Fibroblast of lung (primary cell): ENCODE data around the gene CDYL2. TPM values are rescaled to one million over a fixed set of nuclear protein-coding genes. Genes with fewer than 3 reads are reported as not detected.

Experiments
- DNase-seq, 2 donors: peaks; one replicate each; pipeline versions ENCODE4 v3.0.0 to v3.0.0-alpha.2; 2010; ENCODE audit warnings: low read depth in 2 of 2
- H2AFZ ChIP-seq: 2 replicates; pipeline ENCODE4 v1.5.1; 2012; ENCODE audit warnings: low read length, control low read depth, inconsistent platforms
- H3K27ac ChIP-seq: 2 replicates; pipeline ENCODE4 v1.5.1; 2011; ENCODE audit warnings: low read length, control low read depth; ENCODE audit not compliant: insufficient read depth
- H3K27me3 ChIP-seq: 2 replicates; pipeline ENCODE4 v1.5.1; 2011; ENCODE audit warnings: mild to moderate bottlenecking, low read length; ENCODE audit not compliant: control insufficient read depth, insufficient read depth
- H3K36me3 ChIP-seq: 2 replicates; pipeline ENCODE4 v1.5.1; 2011; ENCODE audit warnings: low read length; ENCODE audit not compliant: control insufficient read depth, insufficient read depth
- H3K4me1 ChIP-seq: 2 replicates; pipeline ENCODE4 v1.5.1; 2011; ENCODE audit warnings: low read length; ENCODE audit not compliant: control insufficient read depth, insufficient read depth; ENCODE audit errors: extremely low read depth
- H3K4me2 ChIP-seq: 2 replicates; pipeline ENCODE4 v1.5.1; 2011; ENCODE audit warnings: low read length, control low read depth; ENCODE audit not compliant: insufficient read depth; ENCODE audit errors: extremely low read depth
- H3K4me3 ChIP-seq, 4 experiments: fragments of 200-600 bp in 1 of 4; sonication (generic) in 1 of 4; replicated peaks in 1 of 4; 2 replicates each; pipeline ENCODE4 v1.5.1; 2011 to 2016; ENCODE audit warnings: low read length in 4 of 4, low read depth in 3 of 4, mild to moderate bottlenecking in 3 of 4, control low read depth in 2 of 4, inconsistent platforms in 1 of 4, mixed read lengths in 1 of 4; ENCODE audit not compliant: insufficient read depth in 1 of 4; ENCODE audit errors: control extremely low read depth in 1 of 4
- H3K79me2 ChIP-seq: 2 replicates; pipeline ENCODE4 v1.5.1; 2012; ENCODE audit warnings: mild to moderate bottlenecking, low read length, inconsistent platforms; ENCODE audit not compliant: control insufficient read depth, insufficient read depth
- H3K9ac ChIP-seq: 2 replicates; pipeline ENCODE4 v1.5.1; 2011; ENCODE audit warnings: mild to moderate bottlenecking, low read length, control low read depth; ENCODE audit not compliant: insufficient read depth
- H3K9me3 ChIP-seq: 2 replicates; pipeline ENCODE4 v1.5.1; 2012; ENCODE audit warnings: low read depth, low read length; ENCODE audit not compliant: control insufficient read depth, insufficient read depth
- H4K20me1 ChIP-seq: 2 replicates; pipeline ENCODE4 v1.5.1; 2011; ENCODE audit warnings: low read length; ENCODE audit not compliant: control insufficient read depth, insufficient read depth; ENCODE audit errors: extremely low read depth
- CTCF ChIP-seq, 2 donors: IDR thresholded peaks in 1 of 2; conservative IDR thresholded peaks in 1 of 2; 1 replicate in 1 of 2; 2 replicates in 1 of 2; pipeline ENCODE4 v1.5.1; 2011 to 2012; ENCODE audit warnings: low read length in 2 of 2, control low read depth in 1 of 2, inconsistent platforms in 1 of 2, low read depth in 1 of 2, mild to moderate bottlenecking in 1 of 2
- EZH2 ChIP-seq: IDR thresholded peaks from 2 replicates; pipeline ENCODE4 v1.5.1; 2012; ENCODE audit warnings: low read length, control low read depth, mild to moderate bottlenecking; ENCODE audit errors: missing control alignments
- polyA plus RNA-seq, 2 donors: library from polyadenylated mRNA; depleted of rRNA in 1 of 2; stranded (reverse) in 1 of 2; unstranded in 1 of 2; fragments of >200 nt; gene quantifications; 2 replicates each; pipeline ENCODE4 v1.2.1, GENCODE V29; 2011 to 2012; ENCODE audit warnings: missing spikeins in 1 of 2
- total RNA-seq: library from RNA; depleted of rRNA; stranded (reverse); fragments of >200 nt; gene quantifications from 2 replicates; pipeline ENCODE4 v1.2.1, GENCODE V29; 2014

The CDYL2 gene
- total and polyA plus RNA-seq, 2 donors (not counting 1 experiment from before 2014, with no cell fraction given) = 1.1 to 3.5 TPM

GRCh38 chr16:80659865-80660264 lies 144.5 kb downstream of the CDYL2 start:
- H3K27me3 ChIP-seq = no peaks in the 10 kb centered on the region
- no peaks in the 10 kb centered on the region for H3K79me2 ChIP-seq
- no peak overlapping the region for H3K4me2 ChIP-seq
- TF ChIP-seq CTCF (conservative IDR thresholded peaks at IDR 0.05 in 1 of 2, IDR thresholded peaks at IDR 0.05 in 1 of 2; ENCODE audit: low read depth in 1 of 2, low read length in 2 of 2) = no peak
- no peak for TF ChIP-seq EZH2
- no peaks in the 10 kb centered on the region for H3K36me3 ChIP-seq
- H3K4me1 ChIP-seq = no peaks in the 10 kb centered on the region
- H3K9me3 ChIP-seq = no peaks in the 10 kb centered on the region
- no peaks in the 10 kb centered on the region for H4K20me1 ChIP-seq
- H2AFZ ChIP-seq = no peak overlapping the region
- no peak overlapping the region for H3K9ac ChIP-seq
- H3K27ac ChIP-seq = no peak overlapping the region
- H3K4me3 ChIP-seq = no peak overlapping the region
- no peak for DNase-seq

GRCh38 chr16:80656711-80657150 lies 147.7 kb downstream of the CDYL2 start:
- Histone ChIP-seq H2AFZ (no peak overlapping the region), H3K27me3 (no peaks in the 10 kb centered on the region), H3K79me2 (no peaks in the 10 kb centered on the region), H3K4me1 (no peaks in the 10 kb centered on the region), H3K9me3 (no peaks in the 10 kb centered on the region), H3K9ac (no peak overlapping the region), H4K20me1 (no peaks in the 10 kb centered on the region), H3K36me3 (no peaks in the 10 kb centered on the region), H3K27ac (no peak overlapping the region), H3K4me3 (no peak overlapping the region), H3K4me2 (no peak overlapping the region)
- no peak for DNase-seq
- no peak for TF ChIP-seq CTCF (conservative IDR thresholded peaks at IDR 0.05 in 1 of 2, IDR thresholded peaks at IDR 0.05 in 1 of 2; ENCODE audit: low read depth in 1 of 2, low read length in 2 of 2)
- TF ChIP-seq EZH2 = no peak

GRCh38 chr16:80656161-80656560 lies 148.2 kb downstream of the CDYL2 start:
- H3K4me2 ChIP-seq = no peak overlapping the region

More at GRCh38 chr16:80656161-80656560, 148.2 kb downstream of the CDYL2 start:
- Histone ChIP-seq H3K4me1 (no peaks in the 10 kb centered on the region), H2AFZ (no peak overlapping the region), H3K36me3 (no peaks in the 10 kb centered on the region), H3K79me2 (no peaks in the 10 kb centered on the region), H3K4me3 (no peak overlapping the region), H3K27me3 (no peaks in the 10 kb centered on the region), H4K20me1 (no peaks in the 10 kb centered on the region), H3K9me3 (no peaks in the 10 kb centered on the region), H3K27ac (no peak overlapping the region), H3K9ac (no peak overlapping the region)
- DNase-seq = no peak
- TF ChIP-seq EZH2 (no peak), CTCF (conservative IDR thresholded peaks at IDR 0.05 in 1 of 2, IDR thresholded peaks at IDR 0.05 in 1 of 2; ENCODE audit: low read depth in 1 of 2, low read length in 2 of 2) (no peak)
